Effector memory CD4-positive, alpha-beta T cell (primary cell): Measurements from ENCODE around the gene GRK5.

Experiments used
- DNase-seq, 3 donors: peaks; one replicate each; pipeline ENCODE4 v3.0.0-alpha.2; 2020
- H3K27ac ChIP-seq: 2 replicates; pipeline ENCODE4 v1.7.0; 2013; ENCODE audit warnings: mild to moderate bottlenecking, low read length, moderate library complexity; ENCODE audit not compliant: insufficient read depth, poor library complexity, severe bottlenecking
- H3K27me3 ChIP-seq: replicated peaks from 2 replicates; pipeline ENCODE4 v1.7.0; 2013; ENCODE audit warnings: mild to moderate bottlenecking, low read length; ENCODE audit not compliant: insufficient read depth, control insufficient read depth, poor library complexity, severe bottlenecking
- H3K36me3 ChIP-seq: 2 replicates; pipeline ENCODE4 v1.7.0; 2013; ENCODE audit warnings: mild to moderate bottlenecking, low read length, moderate library complexity; ENCODE audit not compliant: control insufficient read depth, insufficient read depth
- H3K4me1 ChIP-seq: 2 replicates; pipeline ENCODE4 v1.7.0; 2013; ENCODE audit warnings: low read length, mild to moderate bottlenecking; ENCODE audit not compliant: control insufficient read depth, insufficient read depth, poor library complexity, severe bottlenecking
- H3K4me3 ChIP-seq: 2 replicates; pipeline ENCODE4 v1.7.0; 2013; ENCODE audit warnings: low read length, low read depth, mild to moderate bottlenecking; ENCODE audit not compliant: insufficient read depth, poor library complexity, severe bottlenecking
- H3K9me3 ChIP-seq: 2 replicates; pipeline ENCODE4 v1.7.0; 2013; ENCODE audit warnings: mild to moderate bottlenecking, low read length, moderate library complexity; ENCODE audit not compliant: control insufficient read depth

GRK5 gene

GRCh38 chr10:119197921-119198320, 9.4 kb upstream of the GRK5 start:
- Histone ChIP-seq H3K36me3 (no peaks in the 10 kb centered on the region), H3K4me3 (no peak overlapping the region), H3K4me1 (no peaks in the 10 kb centered on the region), H3K27me3 (no peaks in the 10 kb centered on the region), H3K9me3 (no peaks in the 10 kb centered on the region), H3K27ac (no peak overlapping the region)
- DNase-seq, result no peak

GRCh38 chr10:119198438-119198837, 8.9 kb upstream of the GRK5 start:
- no peaks in the 10 kb centered on the region for H3K9me3 ChIP-seq
- no peaks in the 10 kb centered on the region for H3K4me1 ChIP-seq
- no peaks in the 10 kb centered on the region for H3K27me3 ChIP-seq
- H3K27ac ChIP-seq, result no peak overlapping the region
- no peak overlapping the region for H3K4me3 ChIP-seq
- no peak for DNase-seq
- no peaks in the 10 kb centered on the region for H3K36me3 ChIP-seq

- Histone ChIP-seq H3K4me1 (no peaks in the 10 kb centered on the region), H3K36me3 (no peaks in the 10 kb centered on the region), H3K4me3 (no peak overlapping the region), H3K9me3 (no peaks in the 10 kb centered on the region), H3K27ac (no peak overlapping the region), H3K27me3 (no peaks in the 10 kb centered on the region)
- DNase-seq, result peak in 1 of 3 donors; percentile 13
Measured at GRCh38 chr10:119199231-119199992, 8.0 kb upstream of the GRK5 start.

- Histone ChIP-seq H3K36me3 (no peaks in the 10 kb centered on the region), H3K4me1 (peaks cover 6% of the 10 kb centered on the region), H3K9me3 (no peaks in the 10 kb centered on the region), H3K27ac (no peak overlapping the region), H3K27me3 (no peaks in the 10 kb centered on the region), H3K4me3 (no peak overlapping the region)
- no peak for DNase-seq
Measured at GRCh38 chr10:119201233-119201632, 6.1 kb upstream of the GRK5 start.

- Histone ChIP-seq H3K9me3 (no peaks in the 10 kb centered on the region), H3K4me1 (peaks cover 9% of the 10 kb centered on the region), H3K27ac (no peak overlapping the region), H3K4me3 (no peak overlapping the region), H3K36me3 (no peaks in the 10 kb centered on the region), H3K27me3 (no peaks in the 10 kb centered on the region)
- DNase-seq, result no peak
Measured at GRCh38 chr10:119203006-119203405, 4.4 kb upstream of the GRK5 start.

GRCh38 chr10:119205894-119206602, 1.3 kb upstream of the GRK5 start:
- H3K27ac ChIP-seq, result peak overlapping the region; percentile 85
- peak overlapping the region; percentile 75 for H3K4me3 ChIP-seq
- H3K27me3 ChIP-seq, result no peaks in the 10 kb centered on the region
- peak; percentile 15 to 43 (median 23) for DNase-seq
- no peaks in the 10 kb centered on the region for H3K9me3 ChIP-seq
- peaks cover 14% of the 10 kb centered on the region for H3K4me1 ChIP-seq
- no peaks in the 10 kb centered on the region for H3K36me3 ChIP-seq

GRCh38 chr10:119206603-119207365, 587 bp upstream of the GRK5 start:
- DNase-seq, result peak; percentile 25 to 52 (median 47)
- H3K4me3 ChIP-seq, result peak overlapping the region; percentile 75
- no peaks in the 10 kb centered on the region for H3K27me3 ChIP-seq
- H3K9me3 ChIP-seq, result no peaks in the 10 kb centered on the region
- no peaks in the 10 kb centered on the region for H3K36me3 ChIP-seq
- H3K4me1 ChIP-seq, result peaks cover 14% of the 10 kb centered on the region
- H3K27ac ChIP-seq, result peak overlapping the region; percentile 85

- peak in 1 of 3 donors; percentile 17 for DNase-seq
Measured at GRCh38 chr10:119207713-119208552, 562 bp downstream of the GRK5 start.

GRCh38 chr10:119208553-119208940, 1.2 kb downstream of the GRK5 start:
- DNase-seq, result no peak
- Histone ChIP-seq H3K9me3 (no peaks in the 10 kb centered on the region), H3K36me3 (no peaks in the 10 kb centered on the region), H3K27me3 (no peaks in the 10 kb centered on the region), H3K4me3 (peak overlapping the region; percentile 95), H3K27ac (peak overlapping the region; percentile 77), H3K4me1 (peaks cover 24% of the 10 kb centered on the region)

More at GRCh38 chr10:119207713-119208552, 562 bp downstream of the GRK5 start:
- H3K36me3 ChIP-seq, result no peaks in the 10 kb centered on the region
- H3K4me1 ChIP-seq, result peaks cover 23% of the 10 kb centered on the region
- no peaks in the 10 kb centered on the region for H3K9me3 ChIP-seq
- H3K27me3 ChIP-seq, result no peaks in the 10 kb centered on the region
- H3K27ac ChIP-seq, result peak overlapping the region; percentile 77
- peak overlapping the region; percentile 95 for H3K4me3 ChIP-seq
